ENCODE results near the gene VWA2.

DNA sequence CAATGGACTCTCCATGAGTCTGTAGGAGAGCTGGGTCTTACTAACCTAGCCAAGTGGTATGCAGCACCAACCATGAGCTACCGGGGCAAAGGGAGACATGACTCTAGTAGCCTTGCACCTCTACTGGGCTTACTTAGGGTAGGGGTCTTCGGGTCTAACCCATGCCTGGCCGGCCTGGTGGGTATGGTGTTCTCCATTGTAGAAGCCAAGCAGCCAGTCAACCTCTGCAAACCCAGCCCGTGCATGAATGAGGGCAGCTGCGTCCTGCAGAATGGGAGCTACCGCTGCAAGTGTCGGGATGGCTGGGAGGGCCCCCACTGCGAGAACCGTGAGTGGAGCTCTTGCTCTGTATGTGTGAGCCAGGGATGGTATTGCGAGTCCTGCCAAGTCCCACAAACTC, 51.0 kb downstream of the VWA2 start:
- TF ChIP-seq, protein P1, sequence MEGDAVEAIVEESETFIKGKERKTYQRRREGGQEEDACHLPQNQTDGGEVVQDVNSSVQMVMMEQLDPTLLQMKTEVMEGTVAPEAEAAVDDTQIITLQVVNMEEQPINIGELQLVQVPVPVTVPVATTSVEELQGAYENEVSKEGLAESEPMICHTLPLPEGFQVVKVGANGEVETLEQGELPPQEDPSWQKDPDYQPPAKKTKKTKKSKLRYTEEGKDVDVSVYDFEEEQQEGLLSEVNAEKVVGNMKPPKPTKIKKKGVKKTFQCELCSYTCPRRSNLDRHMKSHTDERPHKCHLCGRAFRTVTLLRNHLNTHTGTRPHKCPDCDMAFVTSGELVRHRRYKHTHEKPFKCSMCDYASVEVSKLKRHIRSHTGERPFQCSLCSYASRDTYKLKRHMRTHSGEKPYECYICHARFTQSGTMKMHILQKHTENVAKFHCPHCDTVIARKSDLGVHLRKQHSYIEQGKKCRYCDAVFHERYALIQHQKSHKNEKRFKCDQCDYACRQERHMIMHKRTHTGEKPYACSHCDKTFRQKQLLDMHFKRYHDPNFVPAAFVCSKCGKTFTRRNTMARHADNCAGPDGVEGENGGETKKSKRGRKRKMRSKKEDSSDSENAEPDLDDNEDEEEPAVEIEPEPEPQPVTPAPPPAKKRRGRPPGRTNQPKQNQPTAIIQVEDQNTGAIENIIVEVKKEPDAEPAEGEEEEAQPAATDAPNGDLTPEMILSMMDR (conservative IDR thresholded peaks at IDR 0.05; ENCODE audit: low read length), result no peak
- TF ChIP-seq EZH2phosphoT487 (IDR thresholded peaks at IDR 0.05; ENCODE audit: borderline replicate concordance), result no peak
